PC-3 (cell line): ENCODE data around the gene DNAJC22.

Source experiments
- EZH2 ChIP-seq: fragments of 300-600 bp; sonication (generic); IDR thresholded peaks from one replicate; pipeline ENCODE4 v1.6.1; 2017; ENCODE audit warnings: antibody characterized with exemption, mild to moderate bottlenecking, low read length; ENCODE audit not compliant: unreplicated experiment
- TF ChIP-seq, protein P1 (sequence below): fragments of 300-600 bp; sonication (generic); conservative IDR thresholded peaks from 2 replicates; pipeline ENCODE4 v1.5.1; 2017; ENCODE audit warnings: antibody characterized with exemption, low read depth, mild to moderate bottlenecking, low read length

DNA sequence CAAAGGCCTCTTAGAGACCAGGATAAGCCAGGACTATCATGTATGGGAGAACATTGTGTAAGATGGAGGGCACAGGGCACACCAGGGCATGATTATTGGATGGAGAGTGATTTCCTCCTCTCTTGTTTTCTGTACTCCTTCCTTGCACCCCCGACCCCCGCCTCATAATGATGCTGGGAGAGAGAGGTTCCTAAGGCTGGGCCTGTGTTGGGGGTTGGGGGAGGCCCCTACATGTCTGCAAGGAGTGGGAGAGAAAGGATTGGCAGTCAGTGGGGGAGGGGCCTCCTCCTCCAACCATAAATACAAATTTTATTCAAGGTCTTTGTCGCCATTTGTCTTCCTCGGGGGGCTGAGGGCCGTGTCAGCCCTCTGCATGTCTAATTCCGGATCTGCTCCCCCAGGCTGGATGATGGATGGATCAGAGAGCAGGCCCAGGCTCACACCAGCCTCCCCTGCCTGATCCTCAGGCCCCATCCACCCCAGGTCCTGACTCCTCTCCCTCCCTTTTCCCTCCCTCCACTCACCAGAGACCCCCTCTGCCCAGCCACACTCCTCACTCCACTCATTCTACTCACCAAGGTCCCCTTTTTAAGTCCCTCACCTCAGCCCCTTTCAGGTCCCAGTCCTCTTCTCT, 7.7 kb upstream of the DNAJC22 start:
- TF ChIP-seq, protein P1, sequence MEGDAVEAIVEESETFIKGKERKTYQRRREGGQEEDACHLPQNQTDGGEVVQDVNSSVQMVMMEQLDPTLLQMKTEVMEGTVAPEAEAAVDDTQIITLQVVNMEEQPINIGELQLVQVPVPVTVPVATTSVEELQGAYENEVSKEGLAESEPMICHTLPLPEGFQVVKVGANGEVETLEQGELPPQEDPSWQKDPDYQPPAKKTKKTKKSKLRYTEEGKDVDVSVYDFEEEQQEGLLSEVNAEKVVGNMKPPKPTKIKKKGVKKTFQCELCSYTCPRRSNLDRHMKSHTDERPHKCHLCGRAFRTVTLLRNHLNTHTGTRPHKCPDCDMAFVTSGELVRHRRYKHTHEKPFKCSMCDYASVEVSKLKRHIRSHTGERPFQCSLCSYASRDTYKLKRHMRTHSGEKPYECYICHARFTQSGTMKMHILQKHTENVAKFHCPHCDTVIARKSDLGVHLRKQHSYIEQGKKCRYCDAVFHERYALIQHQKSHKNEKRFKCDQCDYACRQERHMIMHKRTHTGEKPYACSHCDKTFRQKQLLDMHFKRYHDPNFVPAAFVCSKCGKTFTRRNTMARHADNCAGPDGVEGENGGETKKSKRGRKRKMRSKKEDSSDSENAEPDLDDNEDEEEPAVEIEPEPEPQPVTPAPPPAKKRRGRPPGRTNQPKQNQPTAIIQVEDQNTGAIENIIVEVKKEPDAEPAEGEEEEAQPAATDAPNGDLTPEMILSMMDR = no peak
- no peak for TF ChIP-seq EZH2
